Measurements from ENCODE around the gene PSKH1. TPM values are rescaled to one million over a fixed set of nuclear protein-coding genes. Genes with fewer than 3 reads are reported as not detected.

The PSKH1 gene
- total and polyA plus RNA-seq, 9 of the 15 experiments (the other 6 are each of a cell fraction or from before 2014, with no cell fraction given) = 0.96 to 20.9 (median 9.4) TPM

- TF ChIP-seq ZMIZ1 (IDR thresholded peaks at IDR 0.05; ENCODE audit: low read depth in 2 of 2, low read length in 2 of 2) (0 out of 4 replicates have a peak, but pooled peaks of 1 of the 2 experiments have one; percentile 9), FOXA3 (CRISPR knock-in tag; conservative IDR thresholded peaks at IDR 0.05 in 1 of 2, IDR thresholded peaks at IDR 0.05 in 1 of 2) (peak in 1 of 2 experiments; percentile 67; a peak in 1 of 4 replicates), SREBF1 (IDR thresholded peaks at IDR 0.05; ENCODE audit: borderline replicate concordance, low read depth, low read length) (no peak), SUPT5H (IDR thresholded peaks at IDR 0.05) (peak; percentile 74), JUND (IDR thresholded peaks at IDR 0.05; ENCODE audit: borderline replicate concordance, low read depth, low read length) (peak; percentile 3; the same call in 1 of the 2 replicates), JUND (tag; IDR thresholded peaks at IDR 0.05; ENCODE audit: borderline replicate concordance, low read depth, low read length) (no peak), CREB1 (IDR thresholded peaks at IDR 0.05) (peak; percentile 98), CREB1 (CRISPR knock-in tag; IDR thresholded peaks at IDR 0.05) (peak; percentile 95), ARID3B (CRISPR knock-in tag; IDR thresholded peaks at IDR 0.05; ENCODE audit: borderline replicate concordance) (no peak), MEIS2 (IDR thresholded peaks at IDR 0.05; ENCODE audit: partially characterized antibody) (peak; percentile 68), POLR2A (conservative IDR thresholded peaks at IDR 0.05) (peak; percentile 47), HCFC1 (IDR thresholded peaks at IDR 0.05; ENCODE audit: low read depth, low read length) (peak; percentile 73), ZNF395 (CRISPR knock-in tag; IDR thresholded peaks at IDR 0.05) (no peak)
These were observed at the start of gene PSKH1 (continued) for GRCh38 chr16:67892899-67893742.
